Gastroesophageal sphincter (tissue), 4 donors: ENCODE results near the gene PPP6R2. TPM values are rescaled to one million over a fixed set of nuclear protein-coding genes. Genes with fewer than 3 reads are reported as not detected.
"Not testable (repeated sequence)": the region's sequence is repeated elsewhere in the genome, so short reads cannot be mapped to it uniquely, and the experiment has no call there.

ENCODE experiments used
- ATAC-seq: fragments of 150-250 bp; one replicate; pipeline ENCODE4 v1.9.1; 2016; ENCODE audit warnings: mild to moderate bottlenecking, moderate library complexity
- H3K27ac ChIP-seq, 4 donors: fragments of 200-600 bp; sonication (generic) in 3 of 4; 1 replicate in 3 of 4; 2 replicates in 1 of 4; pipeline ENCODE4 v1.5.1; 2016 to 2019
- H3K27me3 ChIP-seq: fragments of 200-600 bp; sonication (generic); one replicate; pipeline ENCODE4 v1.5.1; 2019
- H3K36me3 ChIP-seq, 2 donors: fragments of 200-600 bp; sonication (generic); one replicate each; pipeline ENCODE4 v1.5.1; 2019; ENCODE audit warnings: control low read depth in 1 of 2
- H3K4me1 ChIP-seq, 3 donors: fragments of 200-600 bp; sonication (generic); 1 replicate in 2 of 3; 2 replicates in 1 of 3; pipeline ENCODE4 v1.5.1; 2016 to 2019; ENCODE audit warnings: control low read depth in 2 of 3
- H3K4me3 ChIP-seq, 2 donors: fragments of 200-600 bp; sonication (generic); one replicate each; pipeline ENCODE4 v1.5.1; 2019; ENCODE audit warnings: mild to moderate bottlenecking in 1 of 2, moderate library complexity in 1 of 2
- H3K9me3 ChIP-seq, 3 donors: fragments of 200-600 bp; sonication (generic); one replicate each; pipeline ENCODE4 v1.5.1; 2017 to 2019; ENCODE audit warnings: control low read depth in 2 of 3
- CTCF ChIP-seq, 4 experiments: fragments of 200-600 bp in 2 of 4; fragments of 450-650 bp in 2 of 4; sonication (generic) in 1 of 4; IDR thresholded peaks; one replicate each; pipeline ENCODE4 v1.5.1; 2017 to 2019; ENCODE audit warnings: antibody characterized with exemption in 4 of 4, mild to moderate bottlenecking in 2 of 4, moderate library complexity in 2 of 4
- EP300 ChIP-seq: sonication (generic); formaldehyde crosslinking; IDR thresholded peaks from one replicate; pipeline ENCODE4 v1.6.1; 2017; ENCODE audit warnings: antibody characterized with exemption, mild to moderate bottlenecking
- POLR2A ChIP-seq, 2 donors: fragments of 450-650 bp; IDR thresholded peaks; one replicate each; pipeline ENCODE4 v1.6.1; 2017; ENCODE audit warnings: antibody characterized with exemption in 2 of 2, mild to moderate bottlenecking in 2 of 2, moderate library complexity in 1 of 2
- POLR2AphosphoS5 ChIP-seq: sonication (generic); formaldehyde crosslinking; IDR thresholded peaks from one replicate; pipeline ENCODE4 v1.6.1; 2017; ENCODE audit warnings: antibody characterized with exemption
- WGBS, 2 donors: methylation state at CpG; one replicate each; pipeline ENCODE4 v1.1.5; 2018; ENCODE audit warnings: low coverage in 1 of 2; 5-methylcytosine and 5-hydroxymethylcytosine counted together
- total RNA-seq, 4 donors: library from RNA; depleted of rRNA; stranded (reverse); fragments of >200 nt; gene quantifications; one replicate each; pipeline ENCODE4 v1.1.0, GENCODE V29; 2016

PPP6R2 gene
- total RNA-seq, 4 donors from 2014 or later = 52.2 to 73.5 (median 64.2) TPM

GRCh38 chr22:50406416-50407170, 63.5 kb downstream of the PPP6R2 start:
- no peak for ATAC-seq
- WGBS, 2 donors = 73 to 90% methylated on average over 3 to 9 of the region's 25 CpGs
- H3K9me3 ChIP-seq = no peaks in the 10 kb centered on the region
- peaks cover 0 to 47% of the 10 kb centered on the region in 2 donors for H3K36me3 ChIP-seq
- no peaks in the 10 kb centered on the region for H3K27me3 ChIP-seq
- H3K4me1 ChIP-seq = peaks cover 0 to 18% (median 0%) of the 10 kb centered on the region in 3 donors
- no peak overlapping the region for H3K4me3 ChIP-seq
- TF ChIP-seq POLR2A (IDR thresholded peaks at IDR 0.05) (no peak), POLR2AphosphoS5 (no peak), EP300 (no peak), CTCF (IDR thresholded peaks at IDR 0.05) (no peak)
- H3K27ac ChIP-seq = no peak overlapping the region

- TF ChIP-seq EP300 (no peak), CTCF (IDR thresholded peaks at IDR 0.05) (no peak), POLR2A (IDR thresholded peaks at IDR 0.05) (no peak), POLR2AphosphoS5 (no peak)
- no peak for ATAC-seq
- H3K36me3 ChIP-seq = peaks cover 0 to 51% of the 10 kb centered on the region in 2 donors
- H3K4me1 ChIP-seq = peaks cover 0 to 20% (median 0%) of the 10 kb centered on the region in 3 donors
- H3K9me3 ChIP-seq = no peaks in the 10 kb centered on the region
- no peak overlapping the region for H3K27ac ChIP-seq
- WGBS, 2 donors = 91 to 93% methylated on average over 10 to 11 of the region's 13 CpGs
- H3K27me3 ChIP-seq = no peaks in the 10 kb centered on the region
- H3K4me3 ChIP-seq = no peak overlapping the region
These were observed 65.2 kb downstream of the PPP6R2 start for GRCh38 chr22:50408311-50408710.

- not testable (repeated sequence) for H3K4me3 ChIP-seq, H3K27ac ChIP-seq, H3K27me3 ChIP-seq, H3K9me3 ChIP-seq, ATAC-seq
- Histone ChIP-seq H3K4me1 (peaks cover 0 to 13% (median 0%) of the 10 kb centered on the region in 3 donors), H3K36me3 (peaks cover 0 to 57% of the 10 kb centered on the region in 2 donors)
- WGBS, 2 donors = 62 to 83% methylated on average over 6 to 7 of the region's 9 CpGs
These were observed 65.8 kb downstream of the PPP6R2 start for GRCh38 chr22:50408954-50409353.

GRCh38 chr22:50414476-50415248, 71.5 kb downstream of the PPP6R2 start:
- peaks cover 0 to 9% (median 0%) of the 10 kb centered on the region in 3 donors for H3K4me1 ChIP-seq
- ATAC-seq = no peak
- H3K36me3 ChIP-seq = peaks cover 0 to 82% of the 10 kb centered on the region in 2 donors
- TF ChIP-seq POLR2AphosphoS5 = no peak
- no peak for TF ChIP-seq POLR2A (IDR thresholded peaks at IDR 0.05)
- no peak for TF ChIP-seq CTCF (IDR thresholded peaks at IDR 0.05)
- no peak for TF ChIP-seq EP300
- 81% methylated on average over 6 of the region's 31 CpGs; no CpG with 5 or more reads in 1 of the 2 donors for WGBS, 2 donors
- H3K27ac ChIP-seq = no peak overlapping the region
- H3K9me3 ChIP-seq = no peaks in the 10 kb centered on the region
- no peaks in the 10 kb centered on the region for H3K27me3 ChIP-seq
- no peak overlapping the region for H3K4me3 ChIP-seq

GRCh38 chr22:50415426-50415825, 72.3 kb downstream of the PPP6R2 start:
- Histone ChIP-seq H3K27ac (no peak overlapping the region), H3K36me3 (peaks cover 0 to 84% of the 10 kb centered on the region in 2 donors), H3K4me3 (no peak overlapping the region), H3K27me3 (no peaks in the 10 kb centered on the region), H3K4me1 (peaks cover 0 to 9% (median 0%) of the 10 kb centered on the region in 3 donors), H3K9me3 (no peaks in the 10 kb centered on the region)
- 40% methylated on average over 1 of the region's 12 CpGs; no CpG with 5 or more reads in 1 of the 2 donors for WGBS, 2 donors
- TF ChIP-seq CTCF (IDR thresholded peaks at IDR 0.05) (no peak), EP300 (no peak), POLR2A (IDR thresholded peaks at IDR 0.05) (no peak), POLR2AphosphoS5 (no peak)
- no peak for ATAC-seq
